GM12891 (cell line): ENCODE measurements around the gene C1QTNF8.
"Not testable (repeated sequence)": the region's sequence is repeated elsewhere in the genome, so short reads cannot be mapped to it uniquely, and the experiment has no call there.

ENCODE experiments used
- DNase-seq: peaks from one replicate; pipeline ENCODE4 v3.0.0; 2011; ENCODE audit warnings: low spot score; ENCODE audit not compliant: insufficient read length
- FAIRE-seq: peaks from 2 replicates; lab custom pipeline; 2011; peaks lifted over from hg19 to GRCh38; lab: Jason Lieb, UNC
- PAX5 ChIP-seq: IDR thresholded peaks from 2 replicates; pipeline ENCODE4 v1.6.1; 2011; ENCODE audit warnings: low read length, moderate library complexity, mild to moderate bottlenecking; ENCODE audit not compliant: insufficient read depth, severe bottlenecking
- POLR2A ChIP-seq: IDR thresholded peaks from 2 replicates; pipeline ENCODE4 v1.6.1; 2011; ENCODE audit warnings: low read depth, low read length, control low read depth
- POLR2AphosphoS5 ChIP-seq: IDR thresholded peaks from 2 replicates; pipeline ENCODE4 v1.6.1; 2011; ENCODE audit warnings: low read depth, low read length, control low read depth
- POU2F2 ChIP-seq: IDR thresholded peaks from 2 replicates; pipeline ENCODE4 v1.6.1; 2011; ENCODE audit warnings: low read depth, mild to moderate bottlenecking, control low read depth, low read length, moderate library complexity
- SPI1 ChIP-seq: IDR thresholded peaks from 2 replicates; pipeline ENCODE4 v1.6.1; 2011; ENCODE audit warnings: low read depth, low read length, control low read depth
- TAF1 ChIP-seq: IDR thresholded peaks from 2 replicates; pipeline ENCODE4 v1.6.1; 2011; ENCODE audit warnings: low read depth, low read length, control low read depth

Gene C1QTNF8

DNA sequence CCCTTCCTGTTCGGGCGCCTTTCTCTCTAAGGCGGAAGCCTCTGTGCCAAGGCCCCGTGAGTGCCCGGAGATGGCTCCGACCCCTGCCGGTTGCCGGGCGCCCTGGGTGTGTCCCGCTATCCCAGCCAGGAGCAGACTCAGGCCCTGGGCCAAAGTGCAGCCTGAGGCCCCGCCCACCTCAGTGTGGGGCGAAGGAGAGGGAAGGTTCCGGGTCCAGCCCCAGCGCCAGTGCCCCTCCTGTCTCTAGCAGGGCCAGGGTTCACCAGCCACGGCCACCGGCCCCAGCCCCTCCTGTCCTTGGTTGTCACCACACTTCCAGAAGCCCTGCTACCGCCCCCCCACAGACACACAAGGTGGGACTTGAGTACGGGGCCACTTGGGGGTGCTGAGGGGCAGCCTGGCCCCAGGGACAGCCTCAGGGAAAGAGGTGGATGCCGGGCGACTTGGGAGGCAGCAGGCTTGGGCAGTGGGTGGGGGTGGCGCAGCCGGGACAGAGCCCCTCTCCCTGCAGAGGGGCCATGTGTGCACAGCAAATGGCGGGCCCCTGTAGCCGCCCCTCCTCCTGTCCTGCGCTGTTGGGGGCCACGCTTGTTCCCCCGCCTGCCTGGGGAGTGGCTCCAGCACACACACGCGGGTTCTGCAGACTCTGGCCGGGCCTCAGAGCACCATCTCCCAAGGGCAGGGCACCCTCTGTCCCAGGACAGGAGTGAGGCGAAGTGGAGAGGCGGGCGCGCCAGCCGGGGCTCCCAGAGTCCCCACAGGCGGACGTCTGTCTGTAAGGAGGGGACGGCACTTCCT lies 6.0 kb downstream of the C1QTNF8 start:
- FAIRE-seq (no peak), DNase-seq (no peak)
- TF ChIP-seq TAF1 (no peak), POLR2A (no peak), POU2F2 (no peak), SPI1 (no peak), PAX5 (no peak), POLR2AphosphoS5 (no peak)

DNA sequence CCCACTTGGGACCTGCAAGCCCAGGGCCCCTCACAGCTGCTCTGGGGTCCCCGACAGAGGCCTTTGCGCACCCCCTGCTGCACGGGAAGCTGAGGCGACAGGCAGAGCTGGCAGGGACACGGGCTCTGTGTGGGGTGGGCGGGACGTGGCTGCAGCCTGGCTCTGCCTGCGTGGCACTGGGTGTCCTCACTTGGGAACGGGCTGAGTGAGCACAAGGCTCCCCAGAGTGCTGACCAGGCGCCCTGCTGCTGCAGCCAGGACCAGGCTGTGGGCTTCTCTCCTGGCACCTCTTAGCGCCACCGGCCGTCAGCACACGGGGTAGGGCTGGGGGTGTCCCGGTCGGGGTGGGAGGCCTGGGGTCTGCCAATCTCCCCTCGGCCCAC lies 6.6 kb downstream of the C1QTNF8 start:
- TF ChIP-seq POLR2A (no peak), POLR2AphosphoS5 (no peak), SPI1 (no peak), POU2F2 (no peak), PAX5 (no peak), TAF1 (no peak)
- DNase-seq (no peak), FAIRE-seq (no peak)

DNA sequence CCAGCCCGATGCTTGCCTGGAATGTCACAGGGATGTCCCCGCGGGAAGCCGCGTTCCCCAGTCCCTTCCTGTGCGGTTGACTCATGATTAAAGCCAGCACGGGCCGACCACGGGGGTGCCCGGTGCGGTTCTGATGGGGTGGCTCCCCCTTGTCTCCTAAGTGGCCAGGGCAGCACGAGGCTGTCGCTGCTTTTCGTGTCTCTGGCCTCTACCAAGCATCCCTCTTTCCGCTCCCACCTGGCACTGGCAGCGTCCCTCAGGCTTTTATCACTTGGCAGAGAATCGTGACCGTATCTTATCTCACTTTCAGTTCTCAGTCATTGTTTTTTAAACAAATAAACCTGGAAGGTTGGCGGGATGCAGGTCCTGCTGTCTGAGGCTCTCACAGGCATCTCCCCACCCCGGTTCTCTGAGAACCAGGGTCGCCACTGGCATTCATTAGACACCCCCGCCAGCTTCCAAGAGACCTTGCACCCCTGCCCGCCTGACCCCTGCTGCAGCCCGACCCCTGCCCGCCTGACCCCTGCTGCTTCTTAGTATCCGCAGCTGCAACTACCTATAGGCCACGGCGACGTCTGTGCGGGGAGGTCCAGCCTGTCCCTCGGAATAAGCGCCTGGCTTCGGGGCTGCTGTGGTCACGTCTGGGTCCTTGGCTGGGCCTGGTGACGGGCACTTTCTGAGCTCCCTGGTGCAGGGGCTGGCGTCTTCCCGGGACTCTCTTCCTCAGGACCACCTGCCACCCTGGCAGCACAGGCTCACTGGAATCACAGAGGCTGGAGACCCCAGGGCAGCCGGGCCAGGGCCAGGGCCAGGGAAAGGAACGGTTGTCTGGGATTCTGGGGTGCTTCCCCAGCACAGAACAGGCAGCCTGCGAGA lies 7.5 kb downstream of the C1QTNF8 start:
- DNase-seq (no peak), FAIRE-seq (no peak)
- TF ChIP-seq POU2F2, result no peak
- no peak for TF ChIP-seq TAF1
- TF ChIP-seq SPI1, result no peak
- no peak for TF ChIP-seq POLR2A
- TF ChIP-seq POLR2AphosphoS5, result no peak
- TF ChIP-seq PAX5, result no peak

DNA sequence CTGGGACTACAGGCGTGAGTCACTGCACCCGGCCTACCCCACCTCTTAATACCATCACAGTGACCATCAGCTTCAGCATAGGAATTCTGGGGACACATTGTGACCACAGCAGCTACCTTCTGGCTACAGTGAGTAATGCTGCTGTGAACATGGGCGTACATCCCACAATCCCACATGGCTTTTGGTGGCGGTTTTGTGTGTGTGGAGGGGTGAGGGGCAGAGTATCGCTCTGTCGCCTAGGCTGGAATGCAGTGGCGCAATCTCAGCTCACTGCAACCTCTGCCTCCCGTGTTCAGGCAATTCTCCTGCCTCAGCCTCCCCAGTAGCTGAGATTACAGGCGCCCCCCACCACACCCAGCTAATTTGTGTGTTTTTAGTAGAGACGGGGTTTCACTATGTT lies 9.6 kb downstream of the C1QTNF8 start:
- not testable (repeated sequence) for FAIRE-seq, DNase-seq

DNA sequence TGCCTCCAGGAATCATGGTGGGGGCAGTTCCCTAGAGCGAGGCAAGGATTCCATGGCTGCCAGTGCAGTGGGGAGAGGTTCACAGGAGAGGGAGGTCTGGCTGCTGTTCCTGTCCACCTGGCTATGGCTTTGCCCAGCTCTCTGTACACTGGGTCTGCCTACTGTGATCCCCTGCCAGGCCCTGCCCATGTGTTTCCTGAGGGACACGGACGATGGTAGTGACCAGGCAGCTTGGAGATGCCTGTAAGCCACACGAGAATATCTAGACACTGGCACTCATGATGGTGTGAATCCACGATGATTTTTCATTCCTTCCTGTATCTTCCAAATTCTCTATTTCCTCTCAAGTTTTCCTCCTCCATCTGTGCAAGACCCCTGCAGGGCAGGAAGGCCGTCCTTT lies 11.1 kb downstream of the C1QTNF8 start:
- DNase-seq (no peak), FAIRE-seq (no peak)
- TF ChIP-seq TAF1 (no peak), POLR2AphosphoS5 (no peak), PAX5 (no peak), SPI1 (no peak), POLR2A (no peak)

DNA sequence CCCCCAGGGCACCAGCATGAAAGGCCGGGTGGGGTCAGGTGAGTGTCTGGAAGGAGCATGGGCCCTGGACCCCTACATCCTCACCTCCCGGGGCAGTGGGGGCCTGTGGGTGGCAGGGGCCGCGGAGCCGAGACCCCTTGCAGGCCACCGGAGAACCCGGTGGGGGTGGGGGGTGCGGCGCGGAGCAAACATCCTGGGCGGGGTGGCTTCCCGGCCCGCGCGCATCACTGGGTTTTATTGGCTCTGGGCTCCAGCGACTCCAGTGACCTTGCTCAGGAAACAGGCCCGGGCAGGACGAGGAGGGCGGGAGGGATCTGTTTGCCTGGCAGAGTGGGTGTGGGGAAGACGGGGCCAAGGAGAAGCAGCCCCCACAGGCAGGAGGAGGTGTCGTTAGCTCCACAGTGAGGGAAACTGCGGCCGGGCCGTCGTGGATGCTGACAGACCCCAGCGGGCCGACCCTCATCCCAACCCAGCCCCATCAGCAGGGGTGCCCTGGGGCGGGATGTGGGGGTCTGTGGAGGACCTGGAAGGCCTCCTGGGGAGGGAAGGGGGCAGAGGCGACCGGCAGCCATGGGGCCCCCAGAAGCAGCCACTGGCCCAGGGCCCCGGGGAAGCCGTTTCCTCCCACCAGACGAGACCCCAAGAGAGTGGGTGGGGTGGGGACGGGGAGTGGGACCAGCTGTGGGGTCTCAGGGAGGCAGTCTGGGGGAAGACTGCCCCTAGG lies 12.9 kb downstream of the C1QTNF8 start:
- FAIRE-seq (no peak), DNase-seq (no peak)
- TF ChIP-seq POLR2AphosphoS5 (no peak), POU2F2 (no peak), TAF1 (no peak), POLR2A (no peak), PAX5 (no peak), SPI1 (no peak)

DNA sequence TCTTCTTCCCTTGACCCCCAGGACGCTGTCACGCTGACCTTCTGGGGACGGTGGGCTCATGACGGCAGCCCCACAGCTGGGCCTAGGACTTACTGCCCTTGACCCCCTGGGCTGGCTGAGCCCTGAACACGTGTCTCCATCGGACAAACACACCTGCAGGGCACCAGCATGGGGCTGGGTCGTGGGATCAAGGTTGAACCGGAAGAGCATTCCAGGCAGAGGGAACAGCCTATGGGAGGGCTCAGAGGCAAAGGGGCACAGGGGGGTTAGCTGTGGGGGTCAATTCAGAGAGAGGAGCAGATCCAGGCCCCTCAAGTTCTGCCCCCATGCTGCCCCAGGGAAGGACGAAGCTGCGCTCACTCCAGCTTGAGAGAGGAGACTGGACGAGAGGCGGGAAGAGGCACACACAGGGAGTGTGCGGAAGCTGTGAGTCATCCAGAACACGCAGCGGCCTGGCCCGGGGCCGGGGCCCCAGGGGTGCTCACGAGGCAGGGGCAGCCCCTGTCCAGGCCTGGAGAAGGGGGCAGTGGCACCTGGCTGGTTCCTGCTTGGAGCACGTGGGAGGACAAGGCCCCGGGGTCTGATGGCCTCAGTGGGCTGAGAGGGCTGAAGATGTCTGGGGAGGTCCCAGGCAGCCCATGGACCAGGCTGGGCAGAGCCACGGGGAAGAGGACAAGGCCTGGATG lies 13.6 kb downstream of the C1QTNF8 start:
- FAIRE-seq (no peak), DNase-seq (no peak)
- TF ChIP-seq TAF1 (no peak), PAX5 (no peak), POLR2A (no peak), POU2F2 (no peak), POLR2AphosphoS5 (no peak), SPI1 (no peak)

DNA sequence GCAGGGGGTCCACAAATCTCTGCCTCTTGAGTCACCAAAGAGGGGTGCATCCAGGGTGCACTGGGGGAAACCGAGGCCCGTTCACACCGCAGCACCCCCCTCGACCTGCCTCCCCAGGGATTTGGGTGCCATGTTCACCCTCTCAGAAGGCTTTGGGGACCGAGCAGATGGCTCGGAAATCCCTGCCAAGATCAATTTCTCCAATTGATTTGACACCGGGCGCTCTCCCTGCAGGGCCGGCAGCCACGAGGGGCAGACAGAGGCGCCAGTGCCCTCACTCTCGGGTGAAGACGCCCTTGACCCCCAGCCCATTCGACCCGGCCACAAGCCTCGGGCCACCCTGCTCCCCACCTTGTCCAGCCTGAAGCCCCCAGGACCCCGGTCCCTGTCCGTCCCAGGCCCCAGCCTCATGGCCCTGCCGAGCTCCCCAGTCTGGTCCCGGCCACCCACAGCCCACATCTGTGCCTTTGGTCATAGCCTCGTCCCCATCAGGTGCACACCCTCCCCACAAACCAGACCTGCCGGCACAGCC lies 14.2 kb downstream of the C1QTNF8 start:
- no peak for TF ChIP-seq PAX5
- TF ChIP-seq SPI1, result no peak
- TF ChIP-seq POLR2A, result no peak
- TF ChIP-seq TAF1, result no peak
- no peak for TF ChIP-seq POU2F2
- TF ChIP-seq POLR2AphosphoS5, result no peak
- no peak for DNase-seq

DNA sequence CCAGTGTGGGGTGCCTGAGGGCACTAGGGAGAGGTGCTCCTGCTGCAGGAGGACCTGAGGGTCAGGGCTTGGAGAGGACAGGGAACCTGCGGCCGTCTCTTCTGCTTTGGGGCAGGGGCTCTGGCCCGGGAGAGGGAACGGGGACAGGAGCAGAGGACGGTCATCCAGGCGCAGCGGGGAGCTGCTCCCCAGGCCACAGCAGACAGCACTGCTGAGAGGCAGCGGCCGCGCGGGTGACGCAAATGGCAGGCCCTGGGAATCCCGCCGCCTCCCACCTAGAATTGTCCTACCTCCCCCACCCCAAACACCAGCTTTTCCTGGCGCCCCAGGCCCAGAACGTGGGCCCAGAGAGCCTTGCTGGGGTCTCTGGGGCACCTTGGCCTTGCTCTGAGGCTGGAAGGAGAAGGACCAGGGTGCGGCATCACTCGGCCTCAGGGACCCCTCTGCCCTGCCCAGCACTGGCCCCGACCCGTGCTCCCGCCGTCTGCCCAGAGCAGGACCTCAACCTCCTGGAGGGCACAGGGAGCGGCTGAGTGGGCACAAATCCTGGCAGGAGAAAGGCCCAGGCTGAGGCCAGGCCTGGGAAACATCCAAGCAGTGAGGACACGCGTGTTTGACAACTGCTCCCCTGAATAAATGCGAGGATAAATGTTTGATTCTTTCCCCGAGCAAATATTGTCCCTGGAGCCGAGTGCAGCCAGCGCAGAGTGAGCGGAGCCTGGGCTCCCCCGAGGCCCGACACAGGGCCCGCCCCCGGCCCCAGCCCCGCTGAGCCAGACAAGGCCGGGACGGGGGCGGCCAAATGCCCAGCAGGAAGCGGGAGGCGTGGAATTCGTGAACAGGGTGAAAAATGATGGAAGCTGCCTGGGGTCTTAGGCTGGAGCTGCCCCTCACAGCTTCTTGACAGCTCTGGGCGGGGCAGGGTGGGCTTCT lies 15.0 kb downstream of the C1QTNF8 start:
- no peak for DNase-seq
- TF ChIP-seq POU2F2, result no peak
- TF ChIP-seq POLR2AphosphoS5, result no peak
- TF ChIP-seq POLR2A, result no peak
- no peak for TF ChIP-seq SPI1
- TF ChIP-seq PAX5, result no peak
- FAIRE-seq, result no peak

More for the DNA sequence above, 14.2 kb downstream of the C1QTNF8 start:
- FAIRE-seq, result no peak
